Skin epidermis (tissue), 12 donors: ENCODE measurements around the gene SELPLG.
"Not testable (repeated sequence)": the region's sequence is repeated elsewhere in the genome, so short reads cannot be mapped to it uniquely, and the experiment has no call there.

Experiments
- H3K27ac ChIP-seq, 21 experiments: fragments of 200-600 bp; sonication (generic) in 11 of 21; one replicate each; pipeline ENCODE4 v1.5.0; 2020; ENCODE audit warnings: mild to moderate bottlenecking in 3 of 21, inconsistent platforms in 2 of 21, moderate library complexity in 2 of 21
- H3K4me3 ChIP-seq, 7 experiments: fragments of 200-600 bp; sonication (generic) in 2 of 7; one replicate each; pipeline ENCODE4 v1.5.0; 2020; ENCODE audit warnings: inconsistent platforms in 2 of 7, mild to moderate bottlenecking in 2 of 7, moderate library complexity in 1 of 7

The SELPLG gene

GRCh38 chr12:108596854-108597558 lies 36.7 kb downstream of the SELPLG start:
- peak overlapping the region in 14 of 21 experiments; percentile 3 to 90 (median 61) for H3K27ac ChIP-seq
- peak overlapping the region; percentile 27 to 40 (median 34) for H3K4me3 ChIP-seq

- peak overlapping the region in 10 of 21 experiments; percentile 6 to 90 (median 61) for H3K27ac ChIP-seq
- H3K4me3 ChIP-seq = peak overlapping the region; percentile 27 to 40 (median 34)
Observed at GRCh38 chr12:108595711-108596647, 37.7 kb downstream of the SELPLG start.

GRCh38 chr12:108594960-108595710 lies 38.6 kb downstream of the SELPLG start:
- peak overlapping the region in 4 of 7 experiments; percentile 27 to 40 (median 32) for H3K4me3 ChIP-seq
- no peak overlapping the region for H3K27ac ChIP-seq

DNA sequence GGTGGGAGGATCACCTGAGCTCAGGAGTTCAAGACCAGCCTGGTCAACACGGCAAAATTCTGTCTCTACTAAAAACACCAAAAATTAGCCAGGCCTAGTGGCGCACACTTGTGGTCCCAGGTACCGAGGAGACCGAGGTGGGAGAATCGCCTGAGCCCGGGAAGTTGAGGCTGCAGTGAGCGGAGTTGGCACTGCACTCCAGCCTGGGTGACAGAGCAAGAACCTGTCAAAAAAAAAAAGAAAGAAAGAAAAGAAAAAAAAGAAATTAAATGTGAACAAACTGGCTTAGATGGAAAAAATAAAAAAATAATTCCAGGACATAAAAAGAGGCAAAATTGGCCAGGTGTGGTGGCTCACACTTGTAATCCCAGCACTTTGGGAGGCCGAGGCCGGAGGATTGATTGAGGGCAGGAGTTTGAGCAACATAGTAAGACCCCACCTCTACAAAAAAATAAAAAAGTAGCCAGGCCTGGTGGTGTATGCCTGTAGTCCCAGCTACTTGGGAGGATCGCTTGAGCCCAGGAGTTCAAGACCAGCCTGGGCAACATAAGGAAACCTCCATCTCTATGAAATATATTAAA lies 39.3 kb downstream of the SELPLG start:
- Histone ChIP-seq H3K4me3 (no peak overlapping the region), H3K27ac (no peak overlapping the region)

- H3K4me3 ChIP-seq = no peak overlapping the region
- no peak overlapping the region for H3K27ac ChIP-seq
Observed at GRCh38 chr12:108592033-108592909, 41.4 kb downstream of the SELPLG start.

- Histone ChIP-seq H3K27ac (no peak overlapping the region), H3K4me3 (no peak overlapping the region)
Observed at GRCh38 chr12:108591267-108591980, 42.3 kb downstream of the SELPLG start.

- H3K27ac ChIP-seq, H3K4me3 ChIP-seq: not testable (repeated sequence)
Observed at GRCh38 chr12:108590463-108590862, 43.2 kb downstream of the SELPLG start.

DNA sequence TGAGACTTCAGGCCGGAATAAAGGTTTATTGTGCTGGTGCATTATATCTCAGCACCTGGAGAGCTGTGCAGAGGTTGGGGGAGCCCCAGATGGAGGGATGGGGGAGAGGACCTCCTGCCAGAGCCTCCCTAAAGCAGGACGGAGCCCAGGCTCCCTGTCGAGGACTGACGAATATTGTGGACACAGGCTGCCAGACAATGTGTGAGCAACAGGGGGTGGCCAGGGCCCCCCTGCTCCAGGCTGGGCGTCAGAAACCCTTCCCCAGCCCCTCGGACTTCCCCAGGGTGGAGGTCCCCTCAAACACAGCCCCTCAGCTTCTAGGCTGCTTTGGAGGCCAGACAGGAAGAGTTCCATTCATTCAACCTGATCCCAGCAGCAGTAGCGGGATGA lies 43.9 kb downstream of the SELPLG start:
- Histone ChIP-seq H3K4me3 (no peak overlapping the region), H3K27ac (peak overlapping the region in 2 of 21 experiments; percentile 13 to 39)

DNA sequence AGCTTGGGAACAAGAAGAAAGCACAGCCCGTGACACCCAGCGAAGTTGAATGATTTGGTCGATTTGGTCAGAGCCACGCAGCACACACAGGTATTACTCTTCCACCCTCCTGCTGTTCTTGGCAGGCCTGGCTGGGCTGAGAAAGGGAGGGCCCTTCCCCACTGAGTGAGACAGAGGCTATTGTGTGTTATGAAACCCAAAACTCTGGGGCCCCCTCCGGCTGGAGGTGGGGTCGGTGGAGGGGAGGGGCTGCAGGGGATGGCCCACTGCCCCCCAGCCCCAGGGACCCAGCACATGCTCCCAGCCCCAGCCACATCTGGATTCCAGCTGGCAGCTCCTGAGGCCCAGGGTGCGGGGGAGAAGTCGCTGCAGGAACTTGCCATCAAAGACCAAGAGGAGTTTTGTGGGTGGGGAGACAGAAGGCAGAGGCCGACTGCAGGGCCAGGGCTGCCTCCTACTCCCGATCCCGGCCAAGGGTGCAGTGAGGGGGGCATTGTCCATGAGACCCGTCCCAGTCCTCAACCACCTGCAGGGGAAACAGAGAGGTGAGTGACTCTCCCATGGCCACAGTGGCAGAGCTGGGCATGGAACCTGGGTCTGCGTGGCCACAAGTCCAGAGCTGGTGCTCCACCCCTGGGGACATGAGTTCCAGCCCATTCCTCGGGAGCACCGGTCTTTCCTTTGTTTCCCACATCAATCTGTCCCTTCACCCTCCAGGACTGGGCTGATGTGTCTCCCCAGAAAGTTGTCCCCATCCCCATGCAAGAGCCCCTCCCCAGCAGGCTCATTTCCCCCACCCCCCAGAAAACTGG lies 44.5 kb downstream of the SELPLG start:
- H3K27ac ChIP-seq = peak overlapping the region in 5 of 21 experiments; percentile 5 to 39 (median 13)

GRCh38 chr12:108587826-108588225 lies 45.9 kb downstream of the SELPLG start:
- H3K27ac ChIP-seq = no peak overlapping the region
- no peak overlapping the region for H3K4me3 ChIP-seq

More for the DNA sequence above, 44.5 kb downstream of the SELPLG start:
- no peak overlapping the region for H3K4me3 ChIP-seq

DNA sequence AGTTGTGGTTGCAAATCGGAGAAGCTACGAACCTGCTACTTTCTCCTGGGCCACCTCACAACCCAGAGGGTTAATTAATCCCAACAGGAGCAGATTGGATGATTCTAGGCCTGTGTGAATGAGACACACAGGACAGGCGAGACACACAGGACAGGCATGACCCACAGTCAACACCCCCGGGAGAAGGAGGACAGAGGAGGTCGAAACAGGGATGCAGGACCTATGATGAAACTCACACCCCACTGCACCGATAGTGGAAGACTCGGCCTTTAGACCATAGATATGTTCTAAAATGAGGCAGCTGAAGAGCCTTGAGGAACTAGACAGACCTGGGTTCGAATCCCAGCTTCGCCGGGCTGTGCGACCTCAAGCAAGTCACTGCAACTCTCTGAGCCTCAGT lies 47.4 kb downstream of the SELPLG start:
- H3K27ac ChIP-seq = no peak overlapping the region
- H3K4me3 ChIP-seq = no peak overlapping the region

- Histone ChIP-seq H3K4me3 (no peak overlapping the region), H3K27ac (no peak overlapping the region)
Observed at GRCh38 chr12:108585864-108586263, 47.8 kb downstream of the SELPLG start.

DNA sequence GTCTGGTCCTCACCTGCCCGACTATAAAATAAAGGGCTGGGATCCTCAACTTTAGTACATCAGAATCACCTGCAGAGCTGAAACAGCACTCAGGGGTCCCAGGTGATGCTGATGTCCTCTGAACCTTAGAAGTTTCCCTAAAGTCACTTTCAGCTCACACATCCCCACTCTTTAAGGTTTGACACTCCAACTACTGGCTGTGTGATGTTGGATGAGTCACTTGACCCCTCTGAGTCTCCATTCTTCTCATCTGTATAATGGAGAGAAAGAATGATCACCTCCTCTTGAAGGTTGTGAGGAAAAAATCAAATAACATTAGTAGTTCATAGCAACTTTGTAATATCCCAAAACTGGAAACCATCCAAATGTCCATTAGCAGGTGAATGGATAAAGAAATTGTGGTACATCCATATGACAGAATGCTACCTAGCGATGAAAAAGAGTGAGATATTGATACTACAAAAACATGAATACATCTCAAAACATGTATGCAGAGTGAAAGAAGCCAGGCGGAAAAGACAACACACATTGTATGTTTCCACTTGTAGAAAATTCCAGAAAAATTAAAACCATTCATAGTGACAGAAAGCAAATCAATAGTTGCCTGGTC lies 49.1 kb downstream of the SELPLG start:
- peak overlapping the region in 6 of 21 experiments; percentile 13 to 65 (median 51) for H3K27ac ChIP-seq
- H3K4me3 ChIP-seq = no peak overlapping the region

DNA sequence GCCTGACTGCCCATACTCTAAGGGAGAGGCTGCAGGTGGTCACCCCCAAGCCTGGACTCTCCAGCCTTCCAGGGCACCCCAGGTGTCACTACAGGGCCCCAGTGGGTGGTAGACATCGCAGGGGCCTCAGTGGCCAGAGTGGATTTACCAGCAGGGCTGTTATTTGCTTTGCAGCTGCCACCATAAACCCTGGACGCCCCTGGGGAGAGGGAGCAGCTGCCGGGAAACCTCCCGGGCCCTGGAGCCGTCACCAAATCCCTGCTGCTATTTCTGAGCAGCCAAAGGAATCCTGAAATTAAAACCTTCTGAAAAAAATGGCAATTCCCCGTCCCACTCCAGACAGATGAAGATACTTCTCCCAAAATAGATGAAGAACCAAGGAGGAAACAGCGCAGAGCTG lies 49.7 kb downstream of the SELPLG start:
- peak overlapping the region in 12 of 21 experiments; percentile 8 to 73 (median 40) for H3K27ac ChIP-seq
- no peak overlapping the region for H3K4me3 ChIP-seq

DNA sequence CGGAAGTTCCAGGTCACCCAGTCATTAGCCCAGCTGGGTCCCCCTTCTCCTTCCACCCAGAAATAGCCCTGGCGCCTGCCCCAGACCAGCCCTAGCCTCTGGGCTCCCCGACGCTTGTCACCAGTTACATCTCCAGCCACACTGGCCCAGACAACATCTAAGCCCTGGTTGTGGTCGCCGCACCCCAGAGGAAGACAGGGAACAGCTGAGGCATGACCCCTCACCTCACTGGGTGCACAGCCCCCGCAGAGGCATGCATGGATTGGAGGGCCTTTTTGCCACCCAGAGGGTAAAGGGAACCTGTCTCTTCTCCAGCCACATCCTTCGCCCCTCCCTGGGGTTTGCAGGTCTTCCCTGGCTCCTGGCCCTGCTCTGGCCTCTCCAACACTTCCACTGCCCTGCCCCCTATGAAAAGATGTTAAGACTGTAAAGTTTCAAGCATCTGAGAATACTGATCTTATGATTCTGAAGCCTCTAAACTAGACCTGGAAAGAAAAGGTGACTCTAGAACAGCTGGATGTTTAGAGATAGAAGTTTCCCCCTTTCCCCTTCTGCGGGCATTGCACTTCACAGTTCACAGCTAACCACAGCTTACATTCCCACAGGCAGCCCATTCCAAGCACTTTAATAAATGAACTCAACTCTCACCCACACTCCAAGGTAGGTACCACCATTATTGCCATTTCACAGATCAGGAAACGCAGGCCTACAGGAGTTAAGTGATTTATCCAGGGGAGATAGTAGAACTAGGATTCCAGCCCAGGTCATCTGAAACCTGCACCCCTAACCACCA lies 50.5 kb downstream of the SELPLG start:
- Histone ChIP-seq H3K27ac (peak overlapping the region in 8 of 21 experiments; percentile 8 to 73 (median 30)), H3K4me3 (no peak overlapping the region)

GRCh38 chr12:108582509-108582908 lies 51.2 kb downstream of the SELPLG start:
- Histone ChIP-seq H3K4me3 (no peak overlapping the region), H3K27ac (peak overlapping the region in 1 of 21 experiments; percentile 73)
